Posterior vena cava (tissue), 2 donors: Measurements from ENCODE around the gene SGPP2. TPM values are rescaled to one million over a fixed set of nuclear protein-coding genes. Genes with fewer than 3 reads are reported as not detected.
"Not testable (repeated sequence)": the region's sequence is repeated elsewhere in the genome, so short reads cannot be mapped to it uniquely, and the experiment has no call there.

Source experiments
- DNase-seq: peaks from one replicate; pipeline ENCODE4 v3.0.0-alpha.2; 2020; ENCODE audit warnings: low spot score
- intact Hi-C, 2 donors: fragments of 100-400 bp; cut with DNase I; formaldehyde crosslinking; loops; one replicate each; pipeline versions ENCODE4 v1.14.1 to v1.14.2; 2022 to 2023
- total RNA-seq, 2 donors: library from RNA; stranded (reverse); fragmentation: NEBNext Ultra II Directional; extraction: Animal tissue kit (Norgen Biotek cat#: 25700); gene quantifications; one replicate each; pipeline ENCODE4 v1.2.1, GENCODE V29; 2021
- donor health status: DM: yes; HTN: yes; CAD: no.
- donor health status: DM: yes; HTN: yes; CAD: no.

Gene SGPP2
- total RNA-seq, 2 donors from 2014 or later: not detected

DNA sequence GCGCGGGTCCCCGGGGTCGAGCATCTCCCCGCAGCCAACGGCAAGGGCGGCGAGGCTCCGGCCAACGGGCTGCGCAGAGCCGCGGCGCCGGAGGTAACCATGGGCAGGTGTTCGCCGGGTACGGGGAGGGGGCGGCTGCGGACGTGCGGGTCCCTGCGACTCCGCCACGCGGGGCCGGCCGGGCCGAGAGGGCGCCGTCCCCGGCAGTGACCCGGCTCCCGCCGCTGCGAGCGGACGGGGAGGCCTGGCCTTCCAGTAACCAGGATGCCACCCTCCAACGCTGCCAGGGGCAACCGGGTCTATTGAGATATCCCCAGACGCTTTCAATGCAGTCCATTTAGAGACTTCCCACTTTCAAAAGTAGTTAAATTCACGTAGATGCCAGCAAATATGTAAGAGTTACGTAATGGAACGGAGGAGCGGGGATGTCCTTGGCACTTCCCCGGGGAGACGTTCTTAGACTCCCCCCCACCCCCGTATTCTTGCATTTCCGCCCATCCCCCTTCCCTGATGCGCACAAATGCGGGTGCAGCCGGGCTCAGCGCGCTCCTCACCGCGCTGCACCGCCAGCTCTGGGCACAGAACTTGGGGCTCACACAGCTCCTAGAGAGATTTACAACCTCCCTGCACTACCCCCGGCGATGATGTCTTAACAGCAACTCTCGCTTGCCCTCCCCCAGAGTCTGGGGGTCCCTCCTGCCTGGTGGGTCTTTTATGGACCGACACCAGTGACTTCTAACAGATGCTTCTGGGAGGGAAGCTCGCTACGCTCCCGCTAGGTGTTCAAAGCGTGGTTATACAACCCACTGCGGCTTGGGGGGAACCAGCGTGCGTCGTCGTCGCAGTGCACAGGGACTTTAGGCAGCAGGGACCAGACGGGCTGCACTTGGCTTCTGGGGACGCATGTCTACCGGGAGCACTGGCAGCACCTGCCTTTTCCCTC lies 657 bp downstream of the SGPP2 start:
- DNase-seq: no peak
- intact Hi-C loops: no loop called here

GRCh38 chr2:222427646-222428301 lies 3.4 kb downstream of the SGPP2 start:
- no peak for DNase-seq
- intact Hi-C loops: no loop called here

DNA sequence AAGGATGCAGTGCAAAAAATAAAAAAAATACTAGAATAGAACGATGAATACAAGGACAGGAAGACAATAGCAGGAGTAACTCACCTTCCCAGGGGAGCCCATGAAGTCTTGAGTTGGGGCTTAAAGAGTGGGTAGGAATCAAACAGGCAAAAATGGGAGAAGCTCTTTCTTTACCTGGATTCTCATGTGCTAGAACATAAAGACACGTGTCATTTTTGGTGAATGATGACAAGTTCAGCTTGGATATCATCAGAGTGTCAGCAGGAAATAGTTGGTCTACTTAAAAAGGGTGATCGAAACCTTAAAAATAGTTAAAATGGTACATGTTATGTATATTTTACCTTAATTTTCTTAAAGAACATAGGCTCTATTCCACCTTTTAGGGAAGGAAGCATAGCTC lies 5.7 kb downstream of the SGPP2 start:
- DNase-seq: no peak
- intact Hi-C loops: no loop called here

- intact Hi-C loops: no loop called here
- no peak for DNase-seq
These were observed 6.3 kb downstream of the SGPP2 start for GRCh38 chr2:222430681-222431080.

DNA sequence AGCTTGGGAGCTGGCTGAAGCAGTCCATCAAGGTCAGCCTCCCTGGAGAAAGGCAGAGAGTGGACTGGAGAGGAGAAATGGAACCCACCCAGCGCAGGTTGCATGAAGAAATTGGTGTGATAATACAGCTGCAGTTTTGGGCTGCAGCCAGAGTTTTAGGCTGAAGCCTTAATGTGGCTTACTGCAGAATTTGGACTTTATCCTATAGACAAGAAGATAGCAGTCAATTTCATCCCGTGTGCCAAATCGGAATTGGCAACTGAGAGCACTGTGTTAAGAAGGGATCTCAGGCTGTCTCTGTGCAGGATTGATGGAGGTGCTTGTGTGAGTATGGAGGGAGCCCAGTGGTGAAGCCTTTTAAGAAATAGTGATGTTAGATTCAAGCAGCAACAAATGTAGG lies 7.5 kb downstream of the SGPP2 start:
- intact Hi-C loops: no loop called here
- DNase-seq: no peak

DNA sequence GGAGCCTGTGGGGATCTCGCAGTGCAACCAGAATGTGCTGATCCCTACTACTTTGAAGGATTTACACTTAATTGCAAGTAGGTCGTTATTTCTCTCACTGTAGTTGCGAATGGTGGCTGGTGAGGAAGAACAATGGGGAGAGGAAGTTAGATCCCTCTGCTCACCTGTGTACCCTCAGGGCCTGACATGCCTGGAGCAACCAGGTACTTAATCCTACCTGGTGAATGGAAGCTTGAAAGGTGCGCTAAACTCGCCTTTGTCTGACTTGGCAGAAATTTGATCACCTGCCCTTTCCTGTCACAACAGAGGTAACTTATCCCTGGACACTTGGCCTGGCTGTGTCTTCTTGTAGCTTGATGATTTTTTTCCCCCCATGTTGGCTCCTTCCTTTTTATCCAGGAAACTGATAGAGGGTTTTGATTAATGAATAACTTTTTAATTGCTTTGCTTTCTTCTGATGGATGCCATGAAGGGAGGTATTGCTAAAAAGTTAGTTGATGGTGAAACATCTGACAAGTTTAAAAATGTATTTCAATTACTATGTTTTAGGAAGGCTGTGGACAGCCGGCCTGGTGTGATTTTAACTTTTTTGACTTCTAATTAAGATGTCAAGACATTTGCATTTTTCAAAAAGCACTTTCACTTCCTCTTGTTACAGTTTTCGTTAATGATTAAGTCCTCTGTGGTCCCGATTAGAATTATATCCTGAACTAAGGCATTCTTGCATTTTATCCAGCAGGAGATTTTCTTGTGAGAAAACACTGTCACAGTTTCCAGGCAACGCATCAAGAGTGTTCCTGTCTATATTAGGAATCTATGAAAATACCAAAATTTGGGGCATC lies 9.2 kb downstream of the SGPP2 start:
- no peak for DNase-seq

DNA sequence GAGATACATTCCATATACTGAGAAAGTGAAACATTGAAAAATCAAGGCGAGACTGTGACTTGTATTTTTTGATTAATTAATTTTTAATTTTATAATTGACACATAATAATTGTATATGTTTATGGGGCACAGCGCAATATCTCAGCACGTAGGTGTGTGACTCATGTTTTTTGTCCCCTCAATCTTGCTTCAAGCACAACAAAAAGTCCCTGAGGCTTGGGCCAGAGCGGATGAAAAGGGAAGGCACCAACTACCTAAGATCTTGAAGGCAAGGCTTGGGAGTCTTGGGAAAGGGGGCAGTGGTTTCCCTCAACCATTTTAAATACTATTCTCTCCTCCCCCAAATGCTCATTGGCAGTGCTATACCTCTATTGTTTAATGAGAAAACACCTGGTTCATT lies 9.9 kb downstream of the SGPP2 start:
- intact Hi-C loops: no loop called here
- DNase-seq: no peak

More for the DNA sequence above, 9.2 kb downstream of the SGPP2 start:
- intact Hi-C loops: no loop called here

DNA sequence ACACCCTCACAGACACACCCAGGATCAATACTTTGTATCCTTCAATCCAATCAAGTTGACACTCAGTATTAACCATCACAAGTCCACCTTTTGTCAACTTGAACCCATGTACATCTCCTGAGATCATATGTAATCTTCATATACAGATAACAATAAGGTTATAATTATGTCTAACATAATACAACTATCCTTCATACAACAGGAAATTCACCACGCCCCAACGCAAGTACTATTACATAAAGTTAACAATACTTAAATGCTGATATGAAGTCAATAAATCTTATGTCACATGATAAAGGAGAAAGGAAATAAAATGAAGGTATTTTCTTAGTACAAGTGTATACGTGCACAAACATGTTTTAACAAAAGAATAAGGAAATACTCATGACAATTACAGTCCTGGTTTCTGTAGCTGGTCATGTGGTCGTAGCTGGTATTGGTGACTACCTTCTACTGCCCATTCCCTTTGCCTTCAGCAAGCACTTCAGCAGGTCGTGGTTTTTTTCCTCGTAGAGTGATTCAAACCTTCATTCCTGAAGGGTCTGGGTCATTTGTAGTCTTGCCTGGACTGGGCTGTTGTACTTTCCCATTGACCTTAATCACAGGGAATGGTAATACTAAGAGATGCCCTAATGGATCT lies 11.2 kb downstream of the SGPP2 start:
- not testable (repeated sequence) for DNase-seq

DNA sequence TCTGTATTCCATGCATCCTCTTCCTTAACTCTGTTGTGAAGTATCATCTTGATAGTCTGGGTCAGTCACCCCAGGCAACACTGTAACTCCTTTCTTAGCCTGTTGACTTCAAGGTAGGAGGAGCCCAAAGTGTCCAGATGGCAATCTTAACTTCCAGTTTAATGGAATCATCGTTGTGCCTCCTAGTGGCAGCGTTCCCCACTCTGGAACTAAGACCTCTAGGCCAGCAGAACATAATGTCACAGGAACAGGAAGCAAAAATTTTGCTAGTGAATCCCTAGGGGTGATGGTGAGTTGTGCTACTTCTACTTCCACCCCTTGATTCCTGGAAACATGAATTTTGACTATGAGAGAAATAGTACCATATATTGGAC lies 11.7 kb downstream of the SGPP2 start:
- intact Hi-C loops: no loop called here
- DNase-seq: no peak

More for the DNA sequence above, 11.2 kb downstream of the SGPP2 start:
- intact Hi-C loops: not testable (repeated sequence)

- intact Hi-C loops: no loop called here
- DNase-seq: no peak
These were observed 15.3 kb downstream of the SGPP2 start for GRCh38 chr2:222439692-222440091.

- intact Hi-C loops: no loop called here
- DNase-seq: no peak
These were observed 16.5 kb downstream of the SGPP2 start for GRCh38 chr2:222440673-222441422.

GRCh38 chr2:222442665-222443064 lies 18.3 kb downstream of the SGPP2 start:
- DNase-seq: no peak
- intact Hi-C loops: no loop called here

DNA sequence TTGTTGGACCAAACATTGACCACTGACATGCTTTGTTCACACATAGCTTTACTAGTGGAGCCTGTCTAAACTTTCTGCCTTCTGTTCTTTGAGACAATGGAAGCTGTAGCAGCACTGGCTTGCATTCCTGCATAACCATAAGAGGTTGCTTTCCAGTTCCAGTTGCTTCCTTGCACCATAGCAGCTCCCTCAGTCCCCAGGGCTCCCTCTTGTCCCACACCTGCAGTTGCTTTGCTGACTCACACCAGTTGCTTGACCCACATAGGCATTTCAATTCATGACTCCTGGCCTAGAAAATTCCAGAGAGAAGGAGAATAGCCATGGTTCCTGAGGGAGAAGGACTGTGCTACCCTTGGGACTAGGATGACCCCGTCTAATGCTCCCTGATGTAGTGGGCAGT lies 20.9 kb downstream of the SGPP2 start:
- no peak for DNase-seq
- intact Hi-C loops: no loop called here

DNA sequence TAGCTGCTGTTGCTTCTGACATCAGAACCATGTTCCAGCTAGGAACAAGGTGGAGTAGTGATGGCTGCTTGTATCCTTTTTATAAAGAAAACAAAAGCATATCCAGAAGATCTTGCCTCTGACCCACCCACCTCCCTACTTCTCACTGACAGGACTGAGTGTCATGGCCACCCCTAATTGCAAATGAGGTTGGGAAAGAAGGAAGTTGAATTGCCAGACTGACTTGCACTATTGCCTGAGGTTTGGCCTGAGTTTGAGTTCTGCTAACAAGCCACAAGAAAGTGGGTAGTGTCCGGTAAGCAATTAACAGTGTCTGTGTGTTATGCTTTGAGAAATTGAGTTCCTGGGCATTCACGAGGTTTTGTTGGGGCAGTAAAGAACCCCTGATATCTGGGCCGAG lies 22.8 kb downstream of the SGPP2 start:
- no peak for DNase-seq
- intact Hi-C loops: no loop called here

- no peak for DNase-seq
- intact Hi-C loops: no loop called here
These were observed 24.4 kb downstream of the SGPP2 start for GRCh38 chr2:222448748-222449181.

- DNase-seq: no peak
- intact Hi-C loops: no loop called here
These were observed 25.7 kb downstream of the SGPP2 start for GRCh38 chr2:222450021-222450420.

GRCh38 chr2:222451224-222451674 lies 26.9 kb downstream of the SGPP2 start:
- intact Hi-C loops: no loop called here
- no peak for DNase-seq

GRCh38 chr2:222452422-222452950 lies 28.1 kb downstream of the SGPP2 start:
- no peak for DNase-seq
- intact Hi-C loops: no loop called here
